ENCODE results near the gene TTC13.

- TF ChIP-seq, protein P1, sequence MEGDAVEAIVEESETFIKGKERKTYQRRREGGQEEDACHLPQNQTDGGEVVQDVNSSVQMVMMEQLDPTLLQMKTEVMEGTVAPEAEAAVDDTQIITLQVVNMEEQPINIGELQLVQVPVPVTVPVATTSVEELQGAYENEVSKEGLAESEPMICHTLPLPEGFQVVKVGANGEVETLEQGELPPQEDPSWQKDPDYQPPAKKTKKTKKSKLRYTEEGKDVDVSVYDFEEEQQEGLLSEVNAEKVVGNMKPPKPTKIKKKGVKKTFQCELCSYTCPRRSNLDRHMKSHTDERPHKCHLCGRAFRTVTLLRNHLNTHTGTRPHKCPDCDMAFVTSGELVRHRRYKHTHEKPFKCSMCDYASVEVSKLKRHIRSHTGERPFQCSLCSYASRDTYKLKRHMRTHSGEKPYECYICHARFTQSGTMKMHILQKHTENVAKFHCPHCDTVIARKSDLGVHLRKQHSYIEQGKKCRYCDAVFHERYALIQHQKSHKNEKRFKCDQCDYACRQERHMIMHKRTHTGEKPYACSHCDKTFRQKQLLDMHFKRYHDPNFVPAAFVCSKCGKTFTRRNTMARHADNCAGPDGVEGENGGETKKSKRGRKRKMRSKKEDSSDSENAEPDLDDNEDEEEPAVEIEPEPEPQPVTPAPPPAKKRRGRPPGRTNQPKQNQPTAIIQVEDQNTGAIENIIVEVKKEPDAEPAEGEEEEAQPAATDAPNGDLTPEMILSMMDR (IDR thresholded peaks at IDR 0.05): no peak
- TF ChIP-seq POLR2A (IDR thresholded peaks at IDR 0.05): no peak
Observed at GRCh38 chr1:230994860-230995259, 16.2 kb upstream of the TTC13 start.
